Measurements from ENCODE around the gene GATA3.
A peak's percentile ranks its signal among the peaks of the same experiment; 100 is the strongest.

The GATA3 gene

DNA sequence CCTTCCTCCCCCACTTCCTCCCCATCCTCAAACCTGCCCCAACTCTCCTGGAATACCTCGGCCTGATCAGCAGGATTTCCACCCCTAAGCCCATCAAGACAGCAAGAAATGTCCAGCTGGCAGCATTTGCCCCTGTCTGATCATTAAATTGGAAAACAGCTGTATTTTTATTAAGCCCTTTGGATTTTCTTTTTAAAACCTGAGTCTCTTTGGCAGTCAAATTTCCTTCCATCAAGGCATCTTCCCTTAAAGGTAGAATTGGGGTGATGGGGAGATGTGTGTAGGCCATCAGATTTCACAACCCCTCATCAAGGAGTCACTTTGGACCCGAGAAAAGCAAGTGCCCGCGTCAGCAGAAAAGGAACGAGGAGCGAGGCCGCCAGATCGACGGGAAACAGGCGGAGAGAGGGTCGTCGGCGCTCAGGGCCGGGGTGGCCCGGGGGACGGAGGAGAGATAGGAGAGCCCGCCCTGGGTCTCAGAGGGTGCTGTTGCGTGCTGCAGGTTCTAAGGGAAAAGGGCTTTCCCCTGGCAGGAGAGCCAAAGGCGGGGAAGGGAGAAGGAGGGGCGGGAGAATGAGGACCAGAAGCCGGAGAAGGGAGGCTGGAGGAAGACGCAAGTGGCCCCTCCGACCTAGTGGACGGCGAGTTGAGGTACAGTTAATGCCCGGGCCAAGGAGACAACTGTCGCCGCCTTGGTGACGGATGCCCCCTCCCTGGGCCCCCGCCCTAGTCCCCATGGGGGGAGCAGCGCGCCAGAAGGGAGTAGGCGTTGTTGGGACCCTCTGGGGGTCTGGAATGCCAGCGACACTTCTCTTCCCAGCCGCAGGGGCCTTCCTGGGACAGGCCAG, 11.5 kb upstream of the GATA3 start:
- no peak overlapping the region for H3K4me3 ChIP-seq (ENCODE audit: control insufficient read depth, low read depth, low read length)
- DNase-seq (ENCODE audit: low read depth), result no peak
- TF ChIP-seq, protein P1, sequence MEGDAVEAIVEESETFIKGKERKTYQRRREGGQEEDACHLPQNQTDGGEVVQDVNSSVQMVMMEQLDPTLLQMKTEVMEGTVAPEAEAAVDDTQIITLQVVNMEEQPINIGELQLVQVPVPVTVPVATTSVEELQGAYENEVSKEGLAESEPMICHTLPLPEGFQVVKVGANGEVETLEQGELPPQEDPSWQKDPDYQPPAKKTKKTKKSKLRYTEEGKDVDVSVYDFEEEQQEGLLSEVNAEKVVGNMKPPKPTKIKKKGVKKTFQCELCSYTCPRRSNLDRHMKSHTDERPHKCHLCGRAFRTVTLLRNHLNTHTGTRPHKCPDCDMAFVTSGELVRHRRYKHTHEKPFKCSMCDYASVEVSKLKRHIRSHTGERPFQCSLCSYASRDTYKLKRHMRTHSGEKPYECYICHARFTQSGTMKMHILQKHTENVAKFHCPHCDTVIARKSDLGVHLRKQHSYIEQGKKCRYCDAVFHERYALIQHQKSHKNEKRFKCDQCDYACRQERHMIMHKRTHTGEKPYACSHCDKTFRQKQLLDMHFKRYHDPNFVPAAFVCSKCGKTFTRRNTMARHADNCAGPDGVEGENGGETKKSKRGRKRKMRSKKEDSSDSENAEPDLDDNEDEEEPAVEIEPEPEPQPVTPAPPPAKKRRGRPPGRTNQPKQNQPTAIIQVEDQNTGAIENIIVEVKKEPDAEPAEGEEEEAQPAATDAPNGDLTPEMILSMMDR (IDR thresholded peaks at IDR 0.05; ENCODE audit: control insufficient read depth, insufficient read depth, low read depth, low read length, missing control alignments), result no peak

DNA sequence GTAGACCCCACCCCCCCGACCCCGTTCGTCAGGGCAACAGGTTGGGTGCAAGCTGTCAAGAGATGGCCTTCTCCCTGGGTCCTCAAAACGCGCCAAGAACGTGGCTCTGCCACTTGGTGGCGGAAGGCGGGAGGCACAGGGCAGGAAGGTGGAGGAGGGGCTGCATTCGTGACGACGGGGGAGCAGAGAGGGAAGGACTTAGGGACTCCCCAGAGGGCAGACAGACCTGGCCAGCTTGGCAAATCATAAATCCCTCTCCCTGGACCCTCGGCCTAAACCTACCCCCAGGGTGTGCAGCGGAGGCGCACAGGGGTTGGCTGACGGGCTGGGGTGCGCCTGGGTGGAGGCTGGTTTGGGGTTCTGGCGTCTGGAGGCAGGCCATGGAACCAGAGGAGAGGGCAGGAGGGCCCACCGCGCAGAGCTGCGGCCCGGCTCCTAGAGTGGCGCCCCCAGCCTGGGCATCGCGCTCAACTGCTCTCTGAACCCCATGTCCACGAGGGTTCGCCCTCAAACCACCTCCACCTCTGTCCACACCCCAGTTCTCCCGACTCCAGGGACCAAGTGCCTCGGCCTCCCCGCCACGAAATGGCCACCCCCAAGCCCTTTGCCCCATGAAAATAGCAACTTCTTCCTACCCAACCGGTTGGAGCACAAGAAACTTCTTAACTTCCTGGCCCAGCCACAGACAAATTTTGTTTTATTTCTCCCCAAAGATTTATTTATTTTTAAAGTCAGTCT, 10.8 kb upstream of the GATA3 start:
- no peak for DNase-seq (ENCODE audit: low read depth)
- TF ChIP-seq, protein P1 (IDR thresholded peaks at IDR 0.05; ENCODE audit: control insufficient read depth, insufficient read depth, low read depth, low read length, missing control alignments), result no peak
- H3K4me3 ChIP-seq (ENCODE audit: control insufficient read depth, low read depth, low read length), result no peak overlapping the region

DNA sequence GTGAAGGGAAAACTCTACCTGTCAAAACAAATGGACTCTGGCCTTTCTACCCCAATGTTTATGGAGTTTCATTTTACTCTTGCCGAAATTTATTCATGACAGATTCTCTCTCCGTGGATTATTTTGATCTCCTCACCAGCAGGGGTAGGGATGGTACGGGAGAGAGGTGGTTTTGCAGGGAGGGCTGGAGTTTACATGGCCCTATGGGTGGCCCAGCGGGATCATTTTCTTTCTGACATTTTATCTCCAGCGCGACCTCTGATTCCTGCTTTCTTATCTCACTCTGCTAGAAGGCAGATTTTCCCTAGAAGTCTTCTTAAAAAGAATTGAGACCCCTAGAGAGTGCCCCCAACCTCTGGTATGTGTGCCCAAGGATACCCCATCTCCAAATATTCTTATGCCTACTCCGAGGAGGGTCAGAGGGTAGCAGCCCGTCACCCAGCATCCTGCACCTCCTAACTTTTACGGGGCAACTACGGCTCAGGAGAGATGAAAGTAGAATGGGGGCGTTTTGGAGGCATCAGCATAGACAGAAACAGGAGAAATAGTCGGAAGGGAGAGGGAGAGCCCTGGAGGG, 10.1 kb upstream of the GATA3 start:
- TF ChIP-seq, protein P1 (IDR thresholded peaks at IDR 0.05; ENCODE audit: control insufficient read depth, insufficient read depth, low read depth, low read length, missing control alignments), result no peak
- no peak for DNase-seq (ENCODE audit: low read depth)
- no peak overlapping the region for H3K4me3 ChIP-seq (ENCODE audit: control insufficient read depth, low read depth, low read length)

DNA sequence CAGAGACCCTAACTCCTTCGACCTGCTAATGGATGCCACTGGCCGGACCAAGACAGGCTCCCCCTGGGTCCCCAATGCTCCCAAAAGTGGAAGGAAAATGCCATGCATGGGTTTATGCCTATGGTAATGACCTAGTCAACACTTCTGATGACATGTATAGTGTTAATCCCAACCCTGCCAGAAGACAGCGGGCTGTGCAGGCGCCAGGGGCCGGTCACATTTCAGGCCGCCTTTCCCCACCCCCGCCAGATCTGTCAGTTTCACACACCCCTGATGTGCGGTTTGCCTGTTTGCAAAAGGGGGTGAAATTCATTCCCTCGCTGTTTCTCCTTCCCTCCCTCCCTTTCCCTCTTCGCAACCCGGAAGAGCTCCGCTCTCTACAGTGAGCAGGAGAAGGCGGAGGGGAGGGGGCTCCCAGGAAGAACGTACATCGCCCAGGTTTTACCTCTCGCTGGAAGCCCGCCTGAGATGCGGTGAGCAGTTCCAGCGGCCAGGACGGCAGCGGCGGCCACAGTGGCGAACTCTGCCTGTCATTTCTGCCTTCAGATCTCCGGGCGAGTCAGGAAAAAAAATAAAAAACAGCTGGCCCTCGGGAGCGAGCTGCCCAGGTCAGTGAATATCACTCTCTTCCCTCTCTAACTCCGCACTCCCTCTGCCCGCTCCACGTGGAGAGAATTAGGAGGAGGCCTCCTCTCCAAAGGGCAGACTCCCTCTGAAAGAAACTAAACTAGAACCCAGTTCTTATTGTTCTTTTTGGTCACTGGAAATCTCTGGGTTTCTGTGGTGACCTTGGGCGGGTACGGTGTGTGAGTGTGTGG, 9.4 kb upstream of the GATA3 start:
- TF ChIP-seq, protein P1 (IDR thresholded peaks at IDR 0.05; ENCODE audit: control insufficient read depth, insufficient read depth, low read depth, low read length, missing control alignments), result no peak
- DNase-seq (ENCODE audit: low read depth), result no peak
- peak overlapping the region; percentile 20 for H3K4me3 ChIP-seq (ENCODE audit: control insufficient read depth, low read depth, low read length)

DNA sequence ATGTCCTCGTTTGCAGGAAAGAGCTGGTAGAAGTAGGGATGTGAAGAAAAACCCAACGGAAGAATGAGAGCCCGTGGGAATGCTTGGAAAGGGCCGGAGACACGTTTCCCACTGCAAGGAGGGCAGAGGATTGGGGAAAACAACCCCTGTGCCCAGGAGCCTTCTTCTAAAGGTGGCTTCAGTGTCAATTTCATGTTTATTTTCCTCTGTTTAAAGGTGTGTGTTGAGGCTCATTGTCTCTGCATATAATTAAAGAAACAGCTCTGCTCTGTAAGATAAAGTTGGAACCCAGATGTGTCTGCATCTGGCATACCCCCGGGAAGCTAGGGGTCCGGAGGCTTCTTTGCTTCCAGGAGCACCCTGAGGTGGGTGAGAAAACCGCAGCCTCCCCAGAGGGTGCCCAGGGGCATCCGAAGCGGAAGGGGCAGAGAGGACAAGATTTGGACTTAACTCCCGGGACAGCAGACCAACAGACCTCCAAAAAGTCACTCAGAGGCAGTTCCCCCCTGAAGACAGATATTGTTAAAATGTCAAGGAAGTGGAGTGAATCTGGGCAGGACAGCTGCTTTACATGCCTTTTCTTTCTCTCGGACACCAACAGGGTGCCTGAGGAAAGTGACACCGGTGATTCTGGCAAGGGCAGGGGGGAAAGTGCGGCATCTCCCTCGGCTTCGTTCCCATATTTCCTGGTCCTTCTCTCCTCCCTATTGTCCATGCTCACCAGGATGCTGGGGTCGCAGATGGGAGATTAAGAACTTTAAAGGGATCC, 8.6 kb upstream of the GATA3 start:
- H3K4me3 ChIP-seq (ENCODE audit: control insufficient read depth, low read depth, low read length), result no peak overlapping the region

More for the DNA sequence above, 8.6 kb upstream of the GATA3 start:
- TF ChIP-seq, protein P1 (IDR thresholded peaks at IDR 0.05; ENCODE audit: control insufficient read depth, insufficient read depth, low read depth, low read length, missing control alignments), result no peak
- no peak for DNase-seq (ENCODE audit: low read depth)

Measured in AG09309 (cell line).